D341Med (cell line): Measurements from ENCODE around the gene ACOT7.
A peak's percentile ranks its signal among the peaks of the same experiment; 100 is the strongest.

ENCODE experiments used
- DNase-seq: peaks from one replicate; pipeline ENCODE4 v3.0.0; 2012; ENCODE audit warnings: low spot score

Gene ACOT7

DNA sequence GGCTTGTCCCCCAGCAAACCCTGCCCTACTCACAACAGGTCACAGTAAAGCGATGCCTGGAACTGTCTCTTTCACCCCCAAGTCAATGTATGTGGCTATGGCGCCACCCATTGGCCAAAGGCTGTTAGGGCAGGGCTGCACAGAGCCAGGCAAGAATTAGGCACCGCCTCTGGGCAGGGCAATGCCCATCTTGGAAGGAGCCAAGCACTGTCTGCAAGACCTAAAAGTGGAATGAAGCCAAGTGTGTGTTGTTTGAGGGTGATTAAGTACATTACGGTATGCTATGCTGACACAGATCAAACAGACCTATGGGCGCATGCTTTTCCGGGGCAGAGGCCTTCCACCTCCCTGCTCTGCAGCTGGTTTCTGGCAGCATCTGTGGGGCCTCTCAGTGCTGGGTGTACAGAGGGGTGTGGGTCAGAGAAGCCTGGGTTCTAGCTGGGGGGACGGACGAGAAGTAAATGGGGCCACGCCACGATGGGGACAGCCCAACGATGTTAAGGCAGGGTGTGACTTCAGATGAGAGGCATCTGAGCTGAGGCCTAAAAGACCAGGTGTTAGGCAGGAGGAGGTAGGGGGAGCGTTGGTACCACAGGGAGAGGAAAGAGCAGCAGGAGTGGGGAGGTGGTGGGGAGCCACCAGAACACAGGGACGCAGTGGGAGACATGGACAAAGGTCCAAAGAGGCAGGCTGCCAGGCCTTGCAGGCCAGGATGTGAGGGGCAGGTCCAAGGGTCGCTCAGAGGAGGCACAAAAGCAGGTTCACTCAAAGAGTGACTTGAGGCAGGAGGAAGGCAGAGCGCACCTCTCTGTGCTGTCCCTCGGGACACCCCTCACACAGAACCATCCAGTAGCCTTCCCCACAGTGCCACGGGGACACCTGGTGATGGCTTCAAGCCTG lies 49.8 kb downstream of the ACOT7 start:
- DNase-seq: peak; percentile 84

DNA sequence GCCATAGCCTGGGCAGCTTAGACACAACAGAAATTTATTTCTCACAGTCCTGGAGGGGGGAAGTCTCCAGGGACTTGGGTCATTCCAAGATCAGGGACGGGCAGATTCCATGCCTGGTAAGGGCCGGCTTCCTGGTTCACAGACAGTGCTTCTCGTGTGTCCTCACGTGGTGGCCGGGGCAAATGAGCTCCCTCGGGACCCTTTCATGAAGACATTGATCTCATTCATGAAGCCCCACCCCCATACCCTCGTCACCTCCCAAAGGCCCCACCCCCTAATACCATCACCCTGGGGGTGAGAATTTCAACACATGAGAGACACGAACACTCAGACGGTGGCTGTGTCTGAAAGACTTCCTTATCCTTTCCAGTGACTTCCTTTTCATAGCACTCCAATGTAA lies 51.5 kb downstream of the ACOT7 start:
- no peak for DNase-seq

DNA sequence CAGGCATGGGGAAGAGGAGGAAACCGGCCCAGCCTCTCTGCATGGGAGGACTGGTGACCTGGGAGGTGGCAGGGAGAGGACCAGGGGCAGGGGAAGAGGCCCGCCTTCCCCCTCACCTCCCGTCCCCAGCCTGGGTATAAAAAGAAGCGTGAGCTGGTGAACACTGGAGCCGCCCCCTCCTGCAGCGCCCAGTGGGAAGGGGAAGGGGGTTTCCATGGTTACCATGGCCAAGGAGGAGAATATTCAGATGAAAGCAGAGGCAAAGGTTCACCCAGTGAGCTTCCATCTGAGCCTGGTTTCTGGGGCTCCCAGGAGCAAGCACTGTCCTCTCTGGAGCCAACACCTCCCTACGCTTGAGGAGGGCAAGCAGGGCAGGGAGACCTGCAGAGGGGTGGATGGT lies 54.9 kb downstream of the ACOT7 start:
- no peak for DNase-seq

DNA sequence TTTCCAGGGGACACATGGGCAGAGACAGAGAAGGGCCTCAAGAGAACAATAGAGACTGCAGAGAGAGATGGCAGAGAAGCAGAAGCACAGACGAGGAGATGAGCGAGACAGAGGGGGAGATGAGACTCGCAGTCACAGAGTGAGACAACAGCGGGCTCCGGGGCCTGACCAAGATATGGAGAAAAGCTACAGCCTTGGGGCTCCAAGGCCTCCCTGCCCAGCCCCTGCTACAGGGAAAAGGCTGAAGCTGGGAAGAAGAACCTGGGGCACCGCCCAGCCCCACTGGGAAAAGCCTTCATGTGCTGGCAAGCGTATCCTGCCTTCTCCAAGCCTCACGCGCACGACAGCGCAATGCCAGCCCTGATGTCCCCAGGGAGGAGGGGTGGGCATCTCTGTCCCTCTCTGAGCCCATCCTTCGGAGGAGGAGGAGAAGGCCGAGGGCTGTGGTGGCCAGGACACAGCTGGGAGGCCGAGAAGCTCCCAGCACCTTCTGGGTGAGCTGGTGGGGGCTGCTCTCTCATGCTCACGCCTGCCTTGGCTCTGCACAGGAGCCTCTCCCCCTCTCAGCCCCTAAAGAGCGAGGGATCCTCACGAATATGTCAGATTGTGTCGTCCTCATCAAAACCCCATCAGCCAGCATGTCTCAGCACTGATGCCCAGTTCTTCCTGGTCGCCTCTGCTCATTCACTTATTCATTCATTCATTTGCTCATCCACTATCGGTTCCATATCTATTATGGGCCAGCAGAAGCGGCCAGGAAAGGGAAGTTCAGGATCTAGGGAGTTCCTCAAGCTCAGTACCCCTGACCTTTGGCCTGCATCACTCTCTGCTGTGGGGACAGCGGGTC lies 56.6 kb downstream of the ACOT7 start:
- no peak for DNase-seq

DNA sequence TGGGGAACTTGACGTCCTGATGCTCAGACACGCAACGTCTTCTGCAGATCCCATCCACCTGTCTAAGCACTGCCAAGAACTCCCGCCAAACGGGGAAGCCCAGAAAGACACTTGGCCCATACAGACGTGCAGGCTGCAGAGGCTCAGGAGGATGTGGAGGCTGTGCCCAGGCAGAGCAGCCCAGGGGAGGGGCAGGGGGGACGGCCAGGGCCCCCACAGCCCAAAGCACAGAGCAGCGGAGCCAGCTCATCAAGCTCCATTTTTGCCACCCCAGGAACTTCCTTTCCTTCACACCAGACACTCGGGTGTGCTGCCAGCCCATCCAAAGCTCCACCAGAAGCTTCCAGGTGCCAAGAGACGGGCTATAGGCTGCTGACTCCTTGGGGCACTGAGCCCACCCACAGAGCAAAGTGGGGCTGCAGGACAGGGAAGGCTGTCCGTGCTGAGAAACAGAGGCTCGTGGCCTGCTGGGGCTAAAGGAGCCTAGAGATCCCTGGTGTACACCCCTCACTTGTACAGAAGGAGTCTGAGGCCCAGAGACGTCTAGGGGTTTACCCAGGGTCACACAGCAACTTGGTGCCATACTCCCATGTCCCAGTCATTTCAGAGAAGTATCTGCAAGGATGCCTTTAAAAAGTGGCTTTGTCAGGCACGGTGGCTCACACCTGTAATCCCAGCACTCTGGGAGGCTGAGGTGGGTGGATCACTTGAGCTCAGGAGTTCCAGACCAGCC lies 59.1 kb downstream of the ACOT7 start:
- no peak for DNase-seq

DNA sequence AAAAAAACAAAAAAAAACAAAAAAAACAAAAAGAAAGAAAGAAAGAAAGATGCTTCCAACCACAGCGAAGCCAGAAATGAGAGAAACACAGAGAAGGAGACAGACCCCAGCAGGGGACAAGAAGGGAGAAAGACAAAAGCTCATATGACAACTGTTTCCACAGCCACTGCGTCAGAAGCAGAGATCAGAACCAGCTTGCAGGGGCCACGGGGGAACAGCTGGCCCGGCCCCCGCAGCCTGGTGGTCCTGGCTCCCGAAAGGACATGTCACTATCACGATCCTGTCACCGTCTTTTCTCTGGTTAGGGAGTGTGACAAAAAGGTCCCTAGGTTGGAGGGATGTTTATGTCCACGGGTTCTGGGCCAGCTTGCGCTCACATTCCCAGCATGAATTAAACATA lies 60.7 kb downstream of the ACOT7 start:
- DNase-seq: no peak

DNA sequence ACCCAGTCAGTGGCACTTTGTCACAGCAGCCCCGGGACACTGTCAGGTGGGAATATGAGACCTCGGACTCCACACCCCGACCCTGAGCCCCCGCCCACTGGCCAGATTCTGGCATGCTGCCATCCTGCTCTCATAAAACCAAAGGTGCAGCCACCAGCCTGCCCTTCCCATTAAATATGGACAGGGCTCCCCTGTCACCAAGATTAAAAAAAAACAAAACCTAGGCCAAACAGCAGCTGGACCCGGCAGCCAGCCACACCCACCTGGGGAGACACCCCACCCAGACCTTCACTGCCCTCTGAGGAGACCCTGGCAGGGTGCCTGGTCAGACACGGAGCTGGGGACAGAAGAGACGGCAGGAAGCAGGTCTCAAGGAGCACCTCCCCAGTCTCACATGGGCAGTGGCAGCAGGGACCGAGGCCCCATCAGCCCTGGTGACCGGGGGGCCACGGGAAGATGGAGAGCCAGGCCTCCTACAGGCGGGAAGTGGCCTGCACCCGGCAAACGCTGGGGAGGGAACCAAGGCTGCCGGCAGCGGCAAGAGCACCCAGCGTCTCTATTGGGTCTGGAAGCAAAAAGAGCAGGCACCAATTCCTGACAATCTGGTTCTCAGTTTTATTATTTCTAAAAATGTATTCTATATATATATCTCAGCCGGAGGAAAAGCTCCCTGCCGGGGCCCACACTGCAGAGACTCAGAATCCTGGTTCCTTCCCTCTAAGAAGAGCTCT lies 61.9 kb downstream of the ACOT7 start:
- DNase-seq: no peak

DNA sequence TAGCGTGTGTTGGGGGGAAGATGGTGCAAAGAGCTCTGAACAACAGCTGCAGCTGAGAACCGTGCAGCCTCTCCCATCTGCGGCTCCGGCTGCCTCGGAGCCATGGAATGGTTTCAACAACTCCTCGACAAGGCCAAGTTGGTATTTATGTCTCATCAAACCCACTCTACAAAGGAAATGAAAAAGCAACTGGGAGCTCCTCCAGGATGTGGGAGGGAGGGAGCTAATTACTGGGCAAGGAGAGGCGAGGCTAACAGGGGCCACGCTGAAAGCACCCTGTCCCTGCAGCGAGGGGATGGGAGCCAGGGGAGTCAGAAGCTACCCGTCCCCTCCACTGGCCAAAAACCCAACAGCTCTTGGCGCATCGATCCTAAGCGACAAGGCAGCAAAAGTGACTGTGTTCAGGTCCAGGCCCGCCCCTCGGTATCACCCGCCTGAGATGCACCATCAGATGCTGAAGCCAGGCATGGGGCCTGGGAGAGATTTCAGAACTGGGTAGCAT lies 63.1 kb downstream of the ACOT7 start:
- no peak for DNase-seq

DNA sequence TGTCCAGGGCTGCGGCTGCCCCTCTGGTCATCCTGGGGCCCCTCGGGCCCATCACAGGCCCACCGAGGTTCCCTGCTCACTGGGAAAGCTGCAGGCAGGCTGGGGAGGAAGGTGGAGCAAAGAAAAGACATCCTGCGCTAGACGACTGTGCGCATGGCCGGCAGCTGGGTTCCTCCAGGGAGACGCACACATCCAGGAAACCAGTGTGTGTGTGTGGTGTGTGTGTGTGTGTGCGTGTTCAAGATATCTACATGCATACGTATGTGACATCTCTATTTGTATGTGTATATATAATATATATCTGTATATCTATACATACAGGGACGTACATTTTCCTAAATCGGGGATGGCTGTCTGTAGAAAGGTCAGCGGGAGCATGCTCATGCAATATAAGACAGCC lies 63.7 kb downstream of the ACOT7 start:
- DNase-seq: no peak

DNA sequence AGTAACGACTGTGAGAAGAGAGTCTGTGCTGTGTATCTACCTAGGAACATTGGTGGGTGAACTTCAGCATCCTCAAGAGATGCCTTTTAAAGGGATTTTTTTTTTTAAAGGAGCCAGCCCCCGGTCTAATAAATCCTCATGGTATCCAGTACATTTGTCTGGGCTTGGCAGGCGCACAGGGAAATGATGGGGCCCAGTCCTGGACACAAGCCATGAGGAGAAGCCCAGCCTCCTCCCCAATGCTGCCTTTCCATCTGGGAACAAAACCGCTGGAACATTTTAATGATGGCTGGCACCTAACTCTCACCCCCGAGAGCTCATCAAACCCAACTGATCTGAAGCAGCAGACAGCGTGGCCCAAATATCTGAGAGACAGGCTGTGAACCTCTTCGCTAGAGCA lies 64.2 kb downstream of the ACOT7 start:
- DNase-seq: no peak

DNA sequence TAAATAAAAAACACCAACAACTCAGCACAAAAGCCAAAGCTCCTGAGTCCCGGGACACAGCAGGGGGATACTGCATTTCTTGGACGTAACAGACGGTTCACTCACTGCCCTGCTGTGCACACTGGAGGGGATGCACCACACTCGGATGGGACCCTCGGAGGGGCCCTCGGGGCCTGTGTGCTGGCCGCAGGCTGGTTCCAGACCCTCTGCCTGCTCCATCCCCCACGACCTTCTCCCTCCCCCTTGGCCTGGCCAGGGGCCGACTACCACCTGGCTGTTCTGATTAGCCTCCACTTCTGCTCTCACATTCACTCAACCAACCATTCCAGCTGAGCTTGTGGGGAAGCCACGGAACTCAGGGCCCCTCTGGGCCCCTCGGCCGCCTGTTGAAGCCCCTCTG lies 64.9 kb downstream of the ACOT7 start:
- DNase-seq: no peak

DNA sequence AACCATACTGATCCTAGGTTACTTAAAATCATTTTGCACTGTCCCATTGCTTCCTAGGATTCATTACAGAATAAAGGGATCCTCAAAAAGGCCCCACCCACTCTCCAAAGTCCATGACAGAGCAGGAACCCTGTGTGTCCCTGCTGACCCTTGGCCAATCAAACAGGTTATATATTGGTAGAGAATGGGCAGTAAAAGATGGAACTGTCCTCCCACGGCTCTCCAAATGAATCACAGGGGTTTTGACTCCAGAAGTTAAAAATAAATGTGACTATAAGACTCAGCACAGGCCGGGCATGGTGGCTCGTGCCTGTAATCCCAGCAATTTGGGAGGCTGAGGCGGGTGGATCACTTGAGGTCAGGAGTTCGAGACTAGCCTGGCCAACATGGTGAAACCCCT lies 65.5 kb downstream of the ACOT7 start:
- DNase-seq: no peak

DNA sequence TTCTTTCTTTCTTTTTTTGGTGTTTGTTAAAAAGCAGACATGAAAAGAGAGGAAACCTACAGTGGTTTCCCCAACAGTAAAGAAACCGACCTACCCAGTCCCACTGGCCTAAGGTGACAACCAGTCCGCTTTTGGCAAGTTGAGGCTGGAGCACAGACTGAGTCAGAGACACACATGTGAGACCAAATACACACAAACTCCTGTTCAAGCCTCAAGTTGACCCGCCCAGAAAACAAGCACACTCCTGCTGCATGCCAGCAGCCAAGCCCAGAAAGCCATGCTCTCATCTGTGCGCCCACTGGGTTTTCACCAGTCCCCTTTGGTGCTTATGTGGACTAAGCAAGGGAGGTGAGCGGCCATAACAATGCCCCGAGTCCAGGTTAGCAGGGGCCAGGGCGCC lies 68.1 kb downstream of the ACOT7 start:
- no peak for DNase-seq

DNA sequence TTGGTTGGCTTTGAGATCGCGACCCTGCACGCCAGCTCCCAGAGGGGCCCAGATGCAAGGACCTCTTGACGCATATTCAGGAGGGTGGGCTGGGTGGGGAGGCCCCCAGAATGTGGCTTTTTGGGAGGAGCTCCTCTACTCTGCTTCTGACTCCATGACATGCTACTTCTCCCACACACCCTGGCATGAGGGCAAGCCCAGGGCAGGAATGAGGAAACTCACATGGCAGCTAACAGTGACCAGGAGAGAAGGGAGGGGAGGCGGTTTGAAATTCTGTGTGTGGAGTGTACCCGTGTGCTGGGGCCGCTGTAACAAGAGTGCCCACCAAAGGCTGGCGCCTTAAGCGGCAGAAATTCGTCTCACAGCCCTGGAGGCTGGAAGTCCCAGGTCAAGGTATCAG lies 71.4 kb downstream of the ACOT7 start:
- no peak for DNase-seq

DNA sequence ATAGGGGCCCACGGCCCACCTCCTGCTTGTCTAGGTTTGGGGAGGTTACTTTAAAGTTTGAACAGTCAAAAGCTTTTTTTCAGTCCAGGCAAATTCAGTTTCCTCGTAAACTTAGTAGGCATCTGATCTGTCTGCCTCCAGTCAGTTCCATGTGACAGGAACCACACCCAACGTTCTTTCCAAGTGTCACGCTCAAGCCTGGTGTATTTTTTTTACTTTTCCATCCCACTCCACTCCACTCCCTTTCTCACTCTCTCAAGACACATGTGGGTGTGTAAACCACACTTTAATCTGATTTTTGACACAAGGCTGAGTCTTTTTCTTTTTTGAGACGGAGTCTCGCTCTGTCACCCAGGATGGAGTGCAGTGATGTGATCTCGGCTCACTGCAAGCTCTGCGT lies 72.4 kb downstream of the ACOT7 start:
- DNase-seq: no peak

DNA sequence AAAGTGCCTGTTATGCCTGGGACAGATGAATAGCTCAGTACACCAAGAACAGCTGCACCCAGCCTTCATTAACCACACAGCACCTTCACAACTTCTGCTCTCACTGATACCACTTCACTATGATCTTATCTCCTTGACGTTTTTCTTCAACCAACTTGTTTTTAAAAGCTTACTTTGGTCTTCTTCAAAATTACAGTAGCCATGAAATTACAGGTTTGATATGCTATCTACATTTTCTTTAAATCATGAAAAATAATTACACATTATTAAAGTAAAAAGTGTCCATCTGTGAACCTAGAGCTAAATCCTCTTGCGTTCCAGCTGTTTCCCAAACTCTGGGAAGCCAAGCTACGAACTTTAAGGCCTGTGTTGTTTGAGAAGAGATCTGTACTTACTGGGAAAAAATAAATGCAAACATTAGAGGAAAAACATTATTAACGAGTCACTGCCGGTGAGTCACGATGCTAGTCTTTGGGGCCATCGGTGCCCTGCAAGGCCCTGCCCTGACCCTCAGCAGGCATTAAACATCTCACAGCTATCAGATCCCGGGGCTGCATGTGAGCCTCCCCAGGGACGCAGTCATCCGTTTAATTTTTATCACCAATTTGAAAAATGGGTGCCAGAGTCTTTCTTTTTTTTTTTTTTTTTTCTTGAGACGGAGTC lies 76.3 kb downstream of the ACOT7 start:
- DNase-seq: no peak

DNA sequence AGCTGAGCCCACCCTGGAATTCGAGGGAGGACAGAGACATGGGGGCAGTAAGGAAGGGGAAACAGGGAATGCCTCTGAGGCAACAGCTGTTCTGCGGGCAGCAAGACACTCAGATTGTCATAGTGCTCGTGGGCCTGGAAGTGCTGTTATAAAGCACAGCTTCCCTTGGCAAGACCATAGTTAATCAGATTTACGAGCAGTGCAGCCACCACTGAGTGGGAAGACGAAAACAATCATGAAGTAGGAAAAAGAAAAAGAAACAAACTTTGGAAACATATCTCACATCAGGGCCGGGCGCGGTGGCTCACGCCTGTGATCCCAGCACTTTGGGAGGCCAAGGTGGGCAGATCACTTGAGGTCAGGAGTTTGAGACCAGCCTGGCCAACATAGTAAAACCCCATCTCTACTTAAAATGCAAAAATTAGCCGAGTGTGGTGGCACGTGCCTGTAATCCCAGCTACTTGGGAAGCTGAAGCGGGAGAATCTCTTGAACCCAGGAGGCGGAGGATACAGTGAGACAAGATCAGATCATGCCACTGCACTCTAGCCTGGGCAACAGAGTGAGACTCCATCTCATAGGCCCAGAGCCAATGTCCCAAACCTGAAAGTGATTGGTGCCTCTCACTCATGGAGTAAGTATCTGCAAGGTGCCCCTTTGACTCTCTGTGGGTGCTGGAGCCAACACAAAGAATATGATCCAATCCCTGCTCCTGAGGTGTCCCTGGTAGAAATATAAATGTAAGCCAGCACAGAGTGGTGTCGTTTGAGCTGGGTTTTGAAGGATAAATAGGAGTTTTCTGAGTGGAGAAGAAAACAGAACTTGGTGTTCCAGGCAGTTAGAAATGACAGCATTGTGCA lies 77.1 kb downstream of the ACOT7 start:
- no peak for DNase-seq

DNA sequence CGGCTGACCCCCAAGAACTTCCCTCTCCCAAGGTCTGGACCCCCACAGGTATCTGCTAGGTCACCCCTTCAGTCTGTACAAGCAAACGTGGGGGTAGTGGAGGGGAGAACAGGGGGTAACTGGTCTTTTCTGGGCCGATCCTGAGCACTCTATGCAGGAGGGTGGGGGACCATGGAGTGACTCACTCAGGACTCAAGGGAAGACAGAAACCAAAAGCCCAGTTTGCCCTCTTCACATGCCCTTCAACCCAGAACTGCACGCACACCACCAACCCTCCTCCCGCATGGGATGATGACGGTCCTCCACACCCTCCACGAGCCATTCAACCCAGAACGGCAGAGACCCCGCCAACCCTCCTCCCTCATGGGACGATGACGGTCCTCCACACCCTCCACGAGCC lies 79.1 kb downstream of the ACOT7 start:
- DNase-seq: no peak

DNA sequence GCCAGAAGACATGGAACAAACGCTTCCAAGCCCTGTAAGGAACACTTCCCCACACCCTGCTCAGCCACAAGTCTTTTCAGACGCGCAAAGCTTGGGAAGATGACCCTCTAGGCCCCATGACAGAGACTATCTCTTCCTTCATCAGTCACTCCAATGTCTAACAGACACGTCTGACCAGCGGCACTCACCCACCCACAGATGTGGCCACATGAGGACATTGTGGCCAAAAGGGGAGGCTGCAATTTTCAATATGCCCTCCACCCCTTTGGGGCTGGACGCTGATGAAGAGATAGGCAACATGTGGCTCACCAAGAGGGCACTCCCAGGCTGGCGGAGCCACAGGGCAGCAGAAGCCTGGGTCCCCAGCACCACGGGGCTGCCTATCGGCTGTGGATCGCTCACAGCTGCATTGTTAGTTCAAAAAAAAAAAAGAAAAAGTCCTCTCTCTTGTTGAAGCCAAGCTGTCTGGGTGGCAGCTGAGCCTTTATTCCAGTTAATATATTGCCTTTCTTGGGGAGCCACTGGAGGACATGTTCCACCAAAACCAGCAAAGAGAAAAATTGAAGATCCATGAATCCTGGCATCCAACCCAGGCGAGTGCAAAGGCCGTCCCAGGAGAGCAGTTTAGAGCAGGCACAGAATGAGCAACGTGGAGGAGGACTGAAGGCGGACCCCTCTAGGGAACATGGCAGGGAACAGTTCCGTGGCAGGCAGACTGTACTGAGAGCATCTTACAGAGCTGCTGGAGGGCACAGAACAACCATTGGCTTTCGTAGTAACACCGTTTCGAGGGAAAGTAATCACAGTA lies 80.0 kb downstream of the ACOT7 start:
- no peak for DNase-seq
